ENCODE results near the gene FPR3. TPM values are rescaled to one million over a fixed set of nuclear protein-coding genes. Genes with fewer than 3 reads are reported as not detected.

The FPR3 gene, protein sequence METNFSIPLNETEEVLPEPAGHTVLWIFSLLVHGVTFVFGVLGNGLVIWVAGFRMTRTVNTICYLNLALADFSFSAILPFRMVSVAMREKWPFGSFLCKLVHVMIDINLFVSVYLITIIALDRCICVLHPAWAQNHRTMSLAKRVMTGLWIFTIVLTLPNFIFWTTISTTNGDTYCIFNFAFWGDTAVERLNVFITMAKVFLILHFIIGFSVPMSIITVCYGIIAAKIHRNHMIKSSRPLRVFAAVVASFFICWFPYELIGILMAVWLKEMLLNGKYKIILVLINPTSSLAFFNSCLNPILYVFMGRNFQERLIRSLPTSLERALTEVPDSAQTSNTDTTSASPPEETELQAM
- total RNA-seq (10 to 100 TPM in 2 of 9 donors, 1 to 10 TPM in 7; 1.8 to 35.5 (median 3.1) TPM), polyA plus RNA-seq (1 to 10 TPM in 1 of 2 donors, under 1 TPM in 1; 0.38 to 2.4 TPM)
- long read RNA-seq, donor 1 = 0 reads
- long read RNA-seq, donor 2, partial matches to known transcripts = 1 of 1 reads
- long read RNA-seq, donor 2, other reads (novel, unspliced or antisense) = 0 of 1 reads
- long read RNA-seq, donor 3 = 0 reads

- Histone ChIP-seq H3K36me3 (no peaks in the 10 kb centered on the region), H3K27ac (peak within 1 kb of the TSS in 7 of 12 donors; percentile 1 to 99 (median 49)), H3K4me3 (peak within 1 kb of the TSS in 7 of 12 donors; percentile 1 to 53 (median 26)), H3K9me3 (peaks cover 0 to 4% (median 0%) of the 10 kb centered on the region in 12 donors), H3K4me1 (peaks cover 0 to 34% (median 17%) of the 10 kb centered on the region in 12 donors), H3K27me3 (no peaks in the 10 kb centered on the region)
- TF ChIP-seq, protein P1, sequence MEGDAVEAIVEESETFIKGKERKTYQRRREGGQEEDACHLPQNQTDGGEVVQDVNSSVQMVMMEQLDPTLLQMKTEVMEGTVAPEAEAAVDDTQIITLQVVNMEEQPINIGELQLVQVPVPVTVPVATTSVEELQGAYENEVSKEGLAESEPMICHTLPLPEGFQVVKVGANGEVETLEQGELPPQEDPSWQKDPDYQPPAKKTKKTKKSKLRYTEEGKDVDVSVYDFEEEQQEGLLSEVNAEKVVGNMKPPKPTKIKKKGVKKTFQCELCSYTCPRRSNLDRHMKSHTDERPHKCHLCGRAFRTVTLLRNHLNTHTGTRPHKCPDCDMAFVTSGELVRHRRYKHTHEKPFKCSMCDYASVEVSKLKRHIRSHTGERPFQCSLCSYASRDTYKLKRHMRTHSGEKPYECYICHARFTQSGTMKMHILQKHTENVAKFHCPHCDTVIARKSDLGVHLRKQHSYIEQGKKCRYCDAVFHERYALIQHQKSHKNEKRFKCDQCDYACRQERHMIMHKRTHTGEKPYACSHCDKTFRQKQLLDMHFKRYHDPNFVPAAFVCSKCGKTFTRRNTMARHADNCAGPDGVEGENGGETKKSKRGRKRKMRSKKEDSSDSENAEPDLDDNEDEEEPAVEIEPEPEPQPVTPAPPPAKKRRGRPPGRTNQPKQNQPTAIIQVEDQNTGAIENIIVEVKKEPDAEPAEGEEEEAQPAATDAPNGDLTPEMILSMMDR (IDR thresholded peaks at IDR 0.05) = no peak
- TF ChIP-seq POLR2A (IDR thresholded peaks at IDR 0.05) = no peak
- intact Hi-C loops (cut with DNase I) = loop anchor here in 1 of 10 donors (10.0 kb wide), 1 partner anchor 430 kb away; the partner anchor contains the start of genes CLDND2 and ETFB
- no peak for ATAC-seq
- no peak for DNase-seq
- 26 to 48% (median 35%) methylated on average over 2 of the region's 2 CpGs for WGBS, 4 donors
These were observed at the start of gene FPR3 for GRCh38 chr19:51794885-51795490. Gene FPR3 (plus strand): TSS chr19:51795157. CDS start chr19:51823749, 28,592 bp downstream.

DNA sequence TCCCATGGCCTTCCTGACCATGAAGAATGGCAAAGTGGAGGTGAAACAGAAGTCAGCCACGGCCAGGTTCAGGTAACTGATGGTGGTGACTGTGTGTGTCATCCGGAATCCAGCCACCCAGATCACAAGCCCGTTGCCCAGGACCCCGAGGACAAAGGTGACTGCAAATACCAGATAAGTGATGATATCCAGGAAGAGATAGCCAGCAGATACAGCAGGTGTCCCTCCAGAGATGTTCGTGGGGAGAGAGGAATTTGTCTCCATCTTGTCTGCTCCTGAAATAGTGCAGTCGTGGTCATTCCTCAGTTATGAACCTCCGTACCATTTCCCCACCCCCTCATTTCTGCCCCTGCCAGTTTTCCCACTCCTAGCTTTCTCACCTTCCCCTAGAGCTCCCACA lies 48.2 kb upstream of the FPR3 start:
- peaks cover 0 to 11% (median 0%) of the 10 kb centered on the region in 9 donors for H3K36me3 ChIP-seq
- H3K27ac ChIP-seq = no peak overlapping the region
- 66 to 73% (median 67%) methylated on average over 7 of the region's 7 CpGs for WGBS, 4 donors
- no peaks in the 10 kb centered on the region for H3K9me3 ChIP-seq
- peaks cover 0 to 16% (median 0%) of the 10 kb centered on the region in 9 donors for H3K27me3 ChIP-seq
- no peak for DNase-seq
- no peak for ATAC-seq
- TF ChIP-seq, protein P1 (IDR thresholded peaks at IDR 0.05) = no peak
- no peak for TF ChIP-seq POLR2A (IDR thresholded peaks at IDR 0.05)
- H3K4me3 ChIP-seq = no peak overlapping the region
- H3K4me1 ChIP-seq = peaks cover 0 to 16% (median 0%) of the 10 kb centered on the region in 12 donors
- intact Hi-C loops (cut with DNase I) = no loop called here

DNA sequence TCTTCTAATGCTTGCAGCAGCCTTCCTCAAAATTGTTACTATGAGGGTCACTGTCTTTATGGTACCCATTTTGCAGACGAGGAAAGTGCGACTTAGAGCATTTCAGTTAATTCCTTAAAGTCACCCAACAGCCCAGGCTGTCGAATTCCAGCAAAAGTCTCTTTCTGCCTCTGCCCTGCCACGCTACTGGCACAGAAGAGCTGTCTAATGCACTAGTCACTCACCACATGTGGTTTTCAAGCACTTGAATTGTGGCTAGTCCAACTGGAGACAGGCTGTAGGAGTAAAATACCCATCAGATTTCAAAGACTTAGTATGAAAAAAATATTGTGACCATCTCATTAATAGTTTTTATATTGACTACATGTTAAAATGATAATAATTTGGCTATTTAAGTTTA lies 45.0 kb upstream of the FPR3 start:
- Histone ChIP-seq H3K27me3 (no peaks in the 10 kb centered on the region), H3K9me3 (no peaks in the 10 kb centered on the region), H3K36me3 (peaks cover 0 to 11% (median 0%) of the 10 kb centered on the region in 9 donors), H3K4me3 (peak overlapping the region in 2 of 12 donors; percentile 37 to 54), H3K4me1 (peaks cover 0 to 44% (median 0%) of the 10 kb centered on the region in 12 donors), H3K27ac (peak overlapping the region in 1 of 12 donors; percentile 42)
- no peak for ATAC-seq
- no peak for DNase-seq
- no peak for TF ChIP-seq POLR2A (IDR thresholded peaks at IDR 0.05)
- TF ChIP-seq, protein P1 (IDR thresholded peaks at IDR 0.05) = no peak
- intact Hi-C loops (cut with DNase I) = no loop called here
- WGBS, 4 donors = 72 to 79% (median 73%) methylated on average over 4 of the region's 4 CpGs
